Loucy (cell line): ENCODE measurements around the gene BANP.

Experiments
- CTCF ChIP-seq: fragments of 200-600 bp; sonication (generic); conservative IDR thresholded peaks from 2 replicates; pipeline ENCODE4 v1.5.1; 2014; ENCODE audit warnings: mild to moderate bottlenecking, antibody characterized with exemption, low read length
- EZH2phosphoT487 ChIP-seq: fragments of 200-600 bp; IDR thresholded peaks from 2 replicates; pipeline ENCODE4 v1.6.1; 2018; ENCODE audit warnings: antibody characterized with exemption, mild to moderate bottlenecking, moderate library complexity, borderline replicate concordance

GRCh38 chr16:88099563-88099890 lies 148.3 kb downstream of the BANP start:
- TF ChIP-seq CTCF (no peak), EZH2phosphoT487 (no peak)
